SU-DHL-6 (cell line): ENCODE measurements around the gene ACSS1.

ENCODE experiments used
- CTCF ChIP-seq: fragments of 200-600 bp; sonication (generic); IDR thresholded peaks from one replicate; pipeline ENCODE4 v1.5.1; 2017; ENCODE audit warnings: antibody characterized with exemption, mild to moderate bottlenecking, low read length, moderate library complexity; ENCODE audit not compliant: insufficient read depth, poor library complexity, severe bottlenecking
- EZH2phosphoT487 ChIP-seq: fragments of 200-600 bp; sonication (generic), shearing (Covaris generic); conservative IDR thresholded peaks from 2 replicates; pipeline ENCODE4 v1.6.1; 2018; ENCODE audit warnings: mild to moderate bottlenecking, antibody characterized with exemption, low read length, moderate library complexity, mixed read lengths

GRCh38 chr20:25055711-25056495 is 2.0 kb downstream of the ACSS1 start:
- no peak for TF ChIP-seq CTCF
- TF ChIP-seq EZH2phosphoT487: no peak
